DOHH2 (cell line): ENCODE measurements around the gene GNS.

Source experiments
- H3F3A ChIP-seq: fragments of 200-600 bp; sonication (generic), shearing (Covaris generic); 2 replicates; pipeline ENCODE4 v1.6.0; 2016; ENCODE audit warnings: antibody characterized with exemption, mild to moderate bottlenecking; ENCODE audit not compliant: control insufficient read depth, insufficient read depth
- H3K27ac ChIP-seq: fragments of 200-600 bp; sonication (generic); 2 replicates; pipeline ENCODE4 v1.5.1; 2014; ENCODE audit warnings: low read depth, mild to moderate bottlenecking, low read length, moderate library complexity
- H3K27me3 ChIP-seq: fragments of 200-600 bp; sonication (generic); 2 replicates; pipeline ENCODE4 v1.6.1; 2014; ENCODE audit warnings: mild to moderate bottlenecking, low read length, mixed read lengths; ENCODE audit not compliant: control insufficient read depth
- H3K36me3 ChIP-seq: fragments of 200-600 bp; sonication (generic); 2 replicates; pipeline ENCODE4 v1.6.1; 2014; ENCODE audit warnings: mild to moderate bottlenecking, low read length, moderate library complexity, mixed read lengths; ENCODE audit not compliant: control insufficient read depth
- H3K4me1 ChIP-seq: fragments of 200-600 bp; sonication (generic); 2 replicates; pipeline ENCODE4 v1.6.1; 2014; ENCODE audit warnings: mild to moderate bottlenecking, low read length, mixed read lengths; ENCODE audit not compliant: control insufficient read depth
- H3K4me2 ChIP-seq: fragments of 200-600 bp; sonication (generic); 2 replicates; pipeline ENCODE4 v1.6.0; 2014; ENCODE audit warnings: mild to moderate bottlenecking, low read length, moderate library complexity
- H3K4me3 ChIP-seq: fragments of 200-600 bp; sonication (generic); 2 replicates; pipeline ENCODE4 v1.5.1; 2014; ENCODE audit warnings: mild to moderate bottlenecking, low read length, mixed read lengths
- H3K79me2 ChIP-seq: fragments of 200-600 bp; sonication (generic); 2 replicates; pipeline ENCODE4 v1.6.1; 2014; ENCODE audit warnings: mild to moderate bottlenecking, low read length, mixed read lengths; ENCODE audit not compliant: control insufficient read depth
- H3K9me2 ChIP-seq: fragments of 200-600 bp; sonication (generic); replicated peaks from 2 replicates; pipeline ENCODE4 v1.6.1; 2014; ENCODE audit warnings: mild to moderate bottlenecking, low read length, mixed read lengths; ENCODE audit not compliant: control insufficient read depth
- H3K9me3 ChIP-seq: fragments of 200-600 bp; sonication (generic); 2 replicates; pipeline ENCODE4 v1.6.1; 2014; ENCODE audit warnings: antibody characterized with exemption, low read length, mixed read lengths; ENCODE audit not compliant: control insufficient read depth, insufficient read depth
- H4K20me1 ChIP-seq: fragments of 200-600 bp; sonication (generic); 2 replicates; pipeline ENCODE4 v1.6.0; 2014; ENCODE audit warnings: low read depth, mild to moderate bottlenecking, antibody characterized with exemption, low read length, moderate library complexity; ENCODE audit not compliant: control insufficient read depth, insufficient read depth
- CTCF ChIP-seq: fragments of 200-600 bp; sonication (generic); IDR thresholded peaks from one replicate; pipeline ENCODE4 v1.5.1; 2014; ENCODE audit warnings: antibody characterized with exemption, mild to moderate bottlenecking, low read depth, low read length; ENCODE audit not compliant: poor library complexity, severe bottlenecking
- EZH2phosphoT487 ChIP-seq: fragments of 200-600 bp; sonication (generic); IDR thresholded peaks from 2 replicates; pipeline ENCODE4 v1.6.1; 2017; ENCODE audit warnings: borderline replicate concordance, mild to moderate bottlenecking, antibody characterized with exemption, low read length, moderate library complexity, mixed read lengths

The GNS gene

GRCh38 chr12:64680235-64680634, 79.0 kb downstream of the GNS start:
- Histone ChIP-seq H4K20me1 (peaks cover 29% of the 10 kb centered on the region), H3K4me1 (peaks cover 70% of the 10 kb centered on the region), H3K4me2 (no peak overlapping the region), H3F3A (no peaks in the 10 kb centered on the region), H3K4me3 (no peak overlapping the region), H3K27ac (no peak overlapping the region), H3K36me3 (peaks cover 21% of the 10 kb centered on the region), H3K27me3 (no peaks in the 10 kb centered on the region), H3K9me2 (no peaks in the 10 kb centered on the region), H3K9me3 (no peaks in the 10 kb centered on the region), H3K79me2 (peaks cover 95% of the 10 kb centered on the region)
- TF ChIP-seq EZH2phosphoT487 (no peak), CTCF (no peak)

GRCh38 chr12:64679487-64680001, 79.7 kb downstream of the GNS start:
- H3F3A ChIP-seq = no peaks in the 10 kb centered on the region
- no peaks in the 10 kb centered on the region for H3K9me3 ChIP-seq
- no peaks in the 10 kb centered on the region for H3K9me2 ChIP-seq
- peaks cover 72% of the 10 kb centered on the region for H3K4me1 ChIP-seq
- H3K4me2 ChIP-seq = no peak overlapping the region
- no peak overlapping the region for H3K27ac ChIP-seq
- H3K36me3 ChIP-seq = peaks cover 14% of the 10 kb centered on the region
- peaks cover 98% of the 10 kb centered on the region for H3K79me2 ChIP-seq
- no peaks in the 10 kb centered on the region for H3K27me3 ChIP-seq
- TF ChIP-seq EZH2phosphoT487 (no peak), CTCF (no peak)
- no peak overlapping the region for H3K4me3 ChIP-seq
- H4K20me1 ChIP-seq = peaks cover 30% of the 10 kb centered on the region

- H3K79me2 ChIP-seq = peaks cover 98% of the 10 kb centered on the region
- H3K27ac ChIP-seq = no peak overlapping the region
- H3F3A ChIP-seq = no peaks in the 10 kb centered on the region
- H3K4me2 ChIP-seq = no peak overlapping the region
- H3K4me3 ChIP-seq = no peak overlapping the region
- peaks cover 34% of the 10 kb centered on the region for H4K20me1 ChIP-seq
- TF ChIP-seq EZH2phosphoT487 (no peak), CTCF (no peak)
- H3K36me3 ChIP-seq = peaks cover 14% of the 10 kb centered on the region
- H3K9me3 ChIP-seq = no peaks in the 10 kb centered on the region
- H3K4me1 ChIP-seq = peaks cover 79% of the 10 kb centered on the region
- H3K27me3 ChIP-seq = no peaks in the 10 kb centered on the region
- H3K9me2 ChIP-seq = no peaks in the 10 kb centered on the region
Observed at GRCh38 chr12:64678835-64679234, 80.4 kb downstream of the GNS start.
